Activated CD8-positive, alpha-beta memory T cell treated with anti-CD3 and anti-CD28 coated beads, Interleukin-2, amount 10 ng/mL, durations not matched to agents 7 days and 5 days (primary cell): Measurements from ENCODE around the gene NRCAM. TPM values are rescaled to one million over a fixed set of nuclear protein-coding genes. Genes with fewer than 3 reads are reported as not detected.
"Not testable (repeated sequence)": the region's sequence is repeated elsewhere in the genome, so short reads cannot be mapped to it uniquely, and the experiment has no call there.

Experiments
- ATAC-seq: fragments of 150-1000 bp; cut with Tn5 transposase; one replicate; pipeline ENCODE4 v1.10.0; 2021; ENCODE audit warnings: moderate library complexity
- CTCF ChIA-PET: fragments of 350-600 bp; sonication (Branson Sonifier 250); formaldehyde crosslinking; loops from one replicate; lab custom pipeline; 2021; ENCODE audit warnings: antibody characterized with exemption; lab: Charles Lee
- DNase-seq: peaks from one replicate; pipeline ENCODE4 v3.0.0-alpha.2; 2020
- H3K27ac Mint-ChIP-seq: one replicate; pipeline ENCODE4 v1.8.0; 2021; ENCODE audit warnings: mild to moderate bottlenecking, mixed read lengths
- H3K27me3 Mint-ChIP-seq: one replicate; pipeline ENCODE4 v1.8.0; 2021; ENCODE audit warnings: mixed read lengths
- H3K36me3 Mint-ChIP-seq: one replicate; pipeline ENCODE4 v1.8.0; 2021; ENCODE audit warnings: mild to moderate bottlenecking, mixed read lengths
- H3K4me1 Mint-ChIP-seq: one replicate; pipeline ENCODE4 v1.8.0; 2021; ENCODE audit warnings: mixed read lengths
- H3K4me3 Mint-ChIP-seq: one replicate; pipeline ENCODE4 v1.8.0; 2021; ENCODE audit warnings: mild to moderate bottlenecking, moderate library complexity, mixed read lengths
- H3K9me3 Mint-ChIP-seq: one replicate; pipeline ENCODE4 v1.8.0; 2022; ENCODE audit warnings: low read depth, mixed read lengths
- total RNA-seq, 2 experiments: library from RNA; stranded (reverse); gene quantifications; one replicate each; pipeline ENCODE4 v1.2.3, GENCODE V29; 2021

NRCAM gene
- total RNA-seq, 2 experiments from 2014 or later = 0.35 TPM; not detected in 1

DNA sequence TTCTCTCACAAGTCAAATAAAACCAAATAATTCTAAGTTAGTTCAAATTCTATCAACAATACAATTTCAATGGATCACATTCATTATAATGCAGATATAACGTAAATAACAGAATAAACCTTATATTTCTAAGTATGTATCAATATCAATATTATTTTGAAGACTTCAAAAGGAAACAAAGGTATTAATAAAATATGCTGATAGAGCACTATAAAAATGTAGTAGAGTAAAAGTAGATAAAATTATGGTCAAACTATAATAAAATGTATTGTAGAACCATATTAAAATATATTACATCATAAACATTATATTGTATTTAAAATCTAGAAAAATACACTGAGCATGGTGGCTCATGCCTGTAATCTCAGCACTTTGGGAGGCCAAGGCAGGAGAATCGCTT is 23.5 kb upstream of the NRCAM start:
- peaks cover 14% of the 10 kb centered on the region for H3K36me3 Mint-ChIP-seq
- H3K4me1 Mint-ChIP-seq = no peaks in the 10 kb centered on the region
- ATAC-seq (no peak), DNase-seq (no peak)
- no peak overlapping the region for H3K27ac Mint-ChIP-seq
- no peak overlapping the region for H3K4me3 Mint-ChIP-seq
- H3K27me3 Mint-ChIP-seq = no peaks in the 10 kb centered on the region
- CTCF ChIA-PET = no interaction called here
- H3K9me3 Mint-ChIP-seq = no peaks in the 10 kb centered on the region

DNA sequence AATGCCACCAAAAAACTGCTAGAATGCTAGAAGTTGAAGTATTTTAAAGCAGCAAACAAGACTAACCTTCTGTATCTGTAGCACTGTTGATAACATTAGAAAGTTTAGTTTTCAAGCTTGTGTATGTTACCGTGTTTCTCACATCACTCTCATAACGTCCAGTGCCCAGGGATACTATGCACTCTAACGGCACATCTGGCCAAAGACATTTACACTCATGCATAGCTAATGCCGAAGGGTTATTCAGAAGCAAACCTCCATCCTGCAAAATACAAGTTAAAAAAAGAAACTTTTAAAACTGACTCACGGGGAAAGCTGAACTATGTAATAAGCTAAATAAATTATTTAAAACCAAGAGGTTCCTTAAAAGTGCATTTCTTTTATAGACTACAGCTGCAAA is 22.9 kb upstream of the NRCAM start:
- H3K27me3 Mint-ChIP-seq = no peaks in the 10 kb centered on the region
- H3K9me3 Mint-ChIP-seq = no peaks in the 10 kb centered on the region
- H3K27ac Mint-ChIP-seq = no peak overlapping the region
- no peak overlapping the region for H3K4me3 Mint-ChIP-seq
- no peaks in the 10 kb centered on the region for H3K4me1 Mint-ChIP-seq
- ATAC-seq = no peak
- H3K36me3 Mint-ChIP-seq = peaks cover 12% of the 10 kb centered on the region
- no peak for DNase-seq
- CTCF ChIA-PET = no interaction called here

DNA sequence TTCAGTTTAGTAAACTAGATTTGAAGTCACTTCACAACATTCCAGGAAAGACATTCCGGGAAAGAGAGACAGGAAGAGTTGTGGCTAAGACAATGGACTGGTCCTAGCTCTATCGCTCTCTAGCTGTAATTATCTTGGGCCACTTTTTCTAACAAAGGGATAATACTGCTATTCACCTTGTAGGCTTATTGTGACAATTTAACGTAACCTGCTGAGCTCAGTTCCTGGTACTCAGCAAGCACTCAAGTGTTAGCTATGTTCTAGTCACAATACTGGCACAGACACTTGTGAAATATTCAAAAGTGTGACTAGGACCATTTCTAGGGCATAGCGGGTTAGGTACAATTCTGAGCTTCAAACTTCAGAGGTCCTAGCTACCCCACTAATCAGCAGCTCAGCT is 12.0 kb upstream of the NRCAM start:
- peaks cover 5% of the 10 kb centered on the region for H3K27me3 Mint-ChIP-seq
- no peaks in the 10 kb centered on the region for H3K9me3 Mint-ChIP-seq
- DNase-seq (no peak), ATAC-seq (no peak)
- no peaks in the 10 kb centered on the region for H3K4me1 Mint-ChIP-seq
- peaks cover 1% of the 10 kb centered on the region for H3K36me3 Mint-ChIP-seq
- H3K27ac Mint-ChIP-seq = no peak overlapping the region
- CTCF ChIA-PET = interaction anchor here (1.4 kb wide), 1 partner anchor 16 kb away, joined by 3 read pairs; no protein-coding TSS in a partner anchor
- H3K4me3 Mint-ChIP-seq = no peak overlapping the region

DNA sequence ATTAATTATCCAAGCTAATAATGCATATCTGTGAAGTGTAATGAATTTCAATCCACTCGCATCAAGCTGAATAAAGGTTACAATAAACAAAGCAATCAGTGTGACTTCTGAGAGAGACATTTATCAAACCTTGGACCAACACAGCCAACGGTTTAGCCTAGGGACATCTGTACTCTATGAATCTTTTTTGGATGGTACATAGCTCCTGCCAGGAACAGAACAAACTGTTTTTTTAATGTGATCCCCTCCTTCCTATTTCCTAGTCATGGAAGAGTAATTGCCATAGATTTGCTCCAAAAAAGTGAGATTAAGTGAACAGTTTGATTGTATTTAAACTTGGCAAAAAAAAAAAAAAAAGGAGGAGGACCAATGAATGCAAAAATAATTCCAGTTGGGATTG is 11.2 kb upstream of the NRCAM start:
- ATAC-seq = no peak
- no peak overlapping the region for H3K27ac Mint-ChIP-seq
- no peak for DNase-seq
- H3K27me3 Mint-ChIP-seq = peaks cover 8% of the 10 kb centered on the region
- H3K4me3 Mint-ChIP-seq = no peak overlapping the region
- peaks cover under 1% of the 10 kb centered on the region for H3K36me3 Mint-ChIP-seq
- CTCF ChIA-PET = interaction anchor here (0.7 kb wide), 1 partner anchor 13 kb away, joined by 3 read pairs; no protein-coding TSS in a partner anchor
- H3K9me3 Mint-ChIP-seq = no peaks in the 10 kb centered on the region
- H3K4me1 Mint-ChIP-seq = no peaks in the 10 kb centered on the region

DNA sequence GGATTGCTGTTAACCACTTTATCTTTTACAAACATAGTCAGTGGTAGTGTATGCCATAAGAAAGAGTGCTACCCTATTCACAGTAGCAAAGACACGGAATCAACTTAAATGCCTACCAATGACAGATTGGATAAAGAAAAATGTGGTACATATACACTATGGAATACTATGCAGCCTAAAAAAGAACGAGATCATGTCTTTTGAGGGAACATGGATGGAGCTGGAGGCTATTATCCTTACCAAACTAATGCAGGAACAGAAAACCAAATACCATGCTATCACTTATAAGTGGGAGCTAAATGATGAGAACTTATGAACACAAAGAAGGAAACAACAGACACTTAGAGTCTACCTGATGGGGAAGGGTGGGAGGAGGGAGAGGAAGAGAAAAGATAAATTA is 10.1 kb upstream of the NRCAM start:
- H3K36me3 Mint-ChIP-seq, H3K27me3 Mint-ChIP-seq, ATAC-seq, H3K4me3 Mint-ChIP-seq, DNase-seq, CTCF ChIA-PET, H3K4me1 Mint-ChIP-seq, H3K27ac Mint-ChIP-seq, H3K9me3 Mint-ChIP-seq: not testable (repeated sequence)

- Mint-ChIP-seq H3K27ac (no peak overlapping the region), H3K4me1 (no peaks in the 10 kb centered on the region), H3K27me3 (peaks cover 21% of the 10 kb centered on the region), H3K9me3 (no peaks in the 10 kb centered on the region), H3K36me3 (no peaks in the 10 kb centered on the region), H3K4me3 (no peak overlapping the region)
- CTCF ChIA-PET = no interaction called here
- DNase-seq (no peak), ATAC-seq (no peak)
Measured at GRCh38 chr7:108464743-108465142, 8.5 kb upstream of the NRCAM start.

DNA sequence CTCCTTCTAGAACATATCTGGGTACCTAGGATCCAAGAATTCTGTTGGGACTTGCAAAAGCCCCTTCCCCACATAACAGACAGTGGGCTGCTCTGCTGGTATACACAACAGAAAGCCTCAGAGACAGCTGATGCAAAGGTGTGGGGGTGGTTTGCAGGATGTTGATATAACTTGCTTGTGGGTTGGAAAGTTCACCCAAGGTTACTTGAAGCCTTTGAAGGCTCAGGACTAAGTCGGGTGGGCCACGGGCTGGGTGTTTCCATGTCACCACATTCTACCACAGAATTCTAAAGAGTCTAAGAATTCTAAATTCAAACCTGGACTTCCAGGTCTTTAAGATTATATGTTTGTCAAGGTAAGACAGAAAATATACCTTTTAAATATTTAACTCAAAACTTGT is 7.4 kb upstream of the NRCAM start:
- DNase-seq (no peak), ATAC-seq (no peak)
- H3K4me1 Mint-ChIP-seq = no peaks in the 10 kb centered on the region
- peaks cover 26% of the 10 kb centered on the region for H3K27me3 Mint-ChIP-seq
- CTCF ChIA-PET = no interaction called here
- no peak overlapping the region for H3K27ac Mint-ChIP-seq
- no peaks in the 10 kb centered on the region for H3K36me3 Mint-ChIP-seq
- no peak overlapping the region for H3K4me3 Mint-ChIP-seq
- H3K9me3 Mint-ChIP-seq = no peaks in the 10 kb centered on the region

DNA sequence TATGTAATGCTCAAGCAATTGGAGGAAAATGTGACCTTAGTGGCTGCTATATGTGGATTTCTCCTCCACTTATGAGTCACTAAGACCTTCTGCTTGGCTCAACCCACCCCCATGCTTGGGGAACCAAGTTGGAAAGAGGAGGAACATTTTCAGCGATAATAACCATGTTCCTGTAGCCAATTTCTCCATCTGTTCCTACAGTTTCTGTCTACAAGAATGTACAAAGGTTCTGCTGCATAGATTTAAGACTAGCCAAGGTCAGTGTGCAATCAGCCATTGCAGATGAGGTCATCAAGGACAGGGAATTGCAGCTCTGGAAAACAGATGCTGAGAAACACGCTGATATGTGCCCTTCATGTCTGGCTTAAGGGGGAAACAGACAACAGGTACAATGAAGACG is 5.6 kb upstream of the NRCAM start:
- peaks cover 42% of the 10 kb centered on the region for H3K27me3 Mint-ChIP-seq
- no peak overlapping the region for H3K4me3 Mint-ChIP-seq
- DNase-seq (no peak), ATAC-seq (no peak)
- CTCF ChIA-PET = no interaction called here
- no peaks in the 10 kb centered on the region for H3K36me3 Mint-ChIP-seq
- H3K4me1 Mint-ChIP-seq = peaks cover 3% of the 10 kb centered on the region
- H3K9me3 Mint-ChIP-seq = no peaks in the 10 kb centered on the region
- no peak overlapping the region for H3K27ac Mint-ChIP-seq

- Mint-ChIP-seq H3K27ac (no peak overlapping the region), H3K4me1 (peaks cover 6% of the 10 kb centered on the region), H3K9me3 (no peaks in the 10 kb centered on the region), H3K36me3 (no peaks in the 10 kb centered on the region), H3K4me3 (no peak overlapping the region), H3K27me3 (peaks cover 43% of the 10 kb centered on the region)
- CTCF ChIA-PET = no interaction called here
- DNase-seq (no peak), ATAC-seq (no peak)
Measured at GRCh38 chr7:108460964-108461363, 4.7 kb upstream of the NRCAM start.

- CTCF ChIA-PET = interaction anchor here (1.3 kb wide), 1 partner anchor 37 kb away, joined by 3 read pairs; no protein-coding TSS in a partner anchor
- H3K9me3 Mint-ChIP-seq = no peaks in the 10 kb centered on the region
- peaks cover 45% of the 10 kb centered on the region for H3K27me3 Mint-ChIP-seq
- ATAC-seq (no peak), DNase-seq (no peak)
- H3K27ac Mint-ChIP-seq = no peak overlapping the region
- peaks cover 6% of the 10 kb centered on the region for H3K4me1 Mint-ChIP-seq
- H3K36me3 Mint-ChIP-seq = no peaks in the 10 kb centered on the region
- H3K4me3 Mint-ChIP-seq = no peak overlapping the region
Measured at GRCh38 chr7:108459922-108460551, 3.8 kb upstream of the NRCAM start.

DNA sequence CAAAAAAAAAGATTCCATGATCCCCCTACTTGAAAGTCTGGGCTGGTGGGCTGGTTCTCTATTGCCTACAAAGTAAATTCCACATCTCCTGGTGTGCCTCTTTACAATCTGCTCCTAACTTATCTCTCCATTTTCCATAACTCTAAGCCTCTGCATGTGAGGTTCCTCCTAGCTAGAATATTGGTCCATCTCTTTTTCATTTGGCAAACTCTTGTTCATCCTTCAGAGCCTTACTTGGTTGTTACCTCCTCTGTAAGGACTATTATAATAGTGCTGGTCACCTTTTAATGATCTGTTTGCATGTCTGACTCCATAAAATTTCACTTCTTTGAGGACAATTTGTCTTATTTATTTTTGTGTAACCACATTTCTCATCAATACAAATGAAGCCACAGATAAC is 1.6 kb upstream of the NRCAM start:
- CTCF ChIA-PET = no interaction called here
- H3K4me1 Mint-ChIP-seq = peaks cover 8% of the 10 kb centered on the region
- peaks cover 63% of the 10 kb centered on the region for H3K27me3 Mint-ChIP-seq
- DNase-seq = no peak
- H3K36me3 Mint-ChIP-seq = no peaks in the 10 kb centered on the region
- no peak for ATAC-seq
- H3K9me3 Mint-ChIP-seq = no peaks in the 10 kb centered on the region
- no peak overlapping the region for H3K27ac Mint-ChIP-seq
- no peak overlapping the region for H3K4me3 Mint-ChIP-seq

GRCh38 chr7:108456845-108457540 is 757 bp upstream of the NRCAM start:
- Mint-ChIP-seq H3K9me3 (no peaks in the 10 kb centered on the region), H3K36me3 (no peaks in the 10 kb centered on the region), H3K4me1 (peaks cover 8% of the 10 kb centered on the region), H3K27ac (no peak overlapping the region), H3K4me3 (peak overlapping the region; percentile 39), H3K27me3 (peaks cover 70% of the 10 kb centered on the region)
- ATAC-seq (no peak), DNase-seq (no peak)
- CTCF ChIA-PET = no interaction called here

DNA sequence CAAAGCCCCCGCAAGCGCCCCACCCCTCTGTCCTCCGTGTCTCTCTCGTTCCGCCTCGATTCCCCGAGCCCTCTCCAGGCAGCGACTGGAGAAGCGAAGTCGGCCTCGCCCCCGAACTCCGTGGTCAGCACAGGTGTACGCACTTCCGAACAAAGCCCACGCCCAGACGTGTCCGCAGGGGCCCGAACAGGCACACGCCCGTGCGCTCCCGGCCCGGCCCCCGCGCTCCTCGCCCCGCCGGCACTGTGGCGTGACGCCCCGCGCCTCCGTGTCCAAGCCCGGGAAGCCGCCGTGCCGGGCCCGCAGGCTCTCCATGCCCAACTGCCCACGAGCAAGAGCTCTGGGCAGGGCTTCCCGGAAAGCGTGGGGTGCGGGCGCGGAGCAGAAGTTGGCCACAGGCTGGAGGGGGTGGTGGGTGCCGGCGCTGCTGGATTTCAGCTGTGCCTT is 662 bp downstream of the NRCAM start:
- peaks cover 8% of the 10 kb centered on the region for H3K4me1 Mint-ChIP-seq
- peak; percentile 31 for ATAC-seq
- H3K4me3 Mint-ChIP-seq = peak overlapping the region; percentile 37
- no peak overlapping the region for H3K27ac Mint-ChIP-seq
- no peaks in the 10 kb centered on the region for H3K9me3 Mint-ChIP-seq
- H3K36me3 Mint-ChIP-seq = no peaks in the 10 kb centered on the region
- CTCF ChIA-PET = no interaction called here
- DNase-seq = no peak
- peaks cover 75% of the 10 kb centered on the region for H3K27me3 Mint-ChIP-seq
